HCT116 (cell line): ENCODE data around the gene SBF2. TPM values are rescaled to one million over a fixed set of nuclear protein-coding genes. Genes with fewer than 3 reads are reported as not detected.

Source experiments
- ATAC-seq: fragments of 200-7000 bp; cut with Tn5 transposase; 2 replicates; pipeline ENCODE4 v1.9.1; 2020; ENCODE audit warnings: mild to moderate bottlenecking, moderate library complexity
- BruUV-seq: library from RNA; stranded (reverse); fragments of 400-500 nt; replicated peaks from 2 replicates; lab custom pipeline; 2021; lab: Mats Ljungman, UMichigan
- CTCF ChIA-PET: fragments of 300-600 bp; sonication (Branson Sonifier 250); formaldehyde crosslinking; loops from one replicate; lab custom pipeline; 2021; ENCODE audit warnings: antibody characterized with exemption; lab: Charles Lee
- POLR2A ChIA-PET: fragments of 300-600, 350-600 bp; sonication (Branson Sonifier 250); formaldehyde crosslinking; loops from one replicate; lab custom pipeline; 2021; ENCODE audit warnings: antibody characterized with exemption; lab: Charles Lee
- RAD21 ChIA-PET, 2 experiments: fragments of 300-600 bp; sonication (Branson Sonifier 250); formaldehyde crosslinking; loops; one replicate each; lab custom pipeline; 2023; ENCODE audit warnings: low total read pairs in 2 of 2; ENCODE audit not compliant: uncharacterized antibody in 2 of 2, unreplicated experiment in 2 of 2, low non-redundant PET in 1 of 2; lab: Charles Lee
- DNase-seq: peaks from one replicate; pipeline ENCODE4 v3.0.0-alpha.2; 2010; ENCODE audit warnings: low read depth, low spot score
- H2AFZ ChIP-seq: fragments of 200-600 bp; shearing (Covaris generic), sonication (generic); 2 replicates; pipeline ENCODE4 v1.6.1; 2017; ENCODE audit warnings: low read depth, mixed run types, mixed read lengths, antibody characterized with exemption, low read length; ENCODE audit not compliant: poor library complexity, severe bottlenecking
- H3K27ac ChIP-seq: 2 replicates; pipeline ENCODE4 v1.5.1; 2012; ENCODE audit warnings: low read depth, low read length
- H3K27me3 ChIP-seq: fragments of 200-600 bp; sonication (generic); 2 replicates; pipeline ENCODE4 v1.6.1; 2016; ENCODE audit warnings: mixed run types, low read length, mixed read lengths; ENCODE audit not compliant: insufficient read depth
- H3K36me3 ChIP-seq, 2 experiments: fragments of 200-500 bp in 1 of 2; fragments of 200-600 bp in 1 of 2; sonication (Bioruptor generic) in 1 of 2; sonication (generic) in 1 of 2; 2 replicates each; pipeline versions ENCODE4 v1.5.1 to v1.6.1; 2014 to 2016; ENCODE audit warnings: low read length in 2 of 2, inconsistent platforms in 1 of 2, mixed read lengths in 1 of 2, mixed run types in 1 of 2; ENCODE audit not compliant: insufficient read depth in 2 of 2, control insufficient read depth in 1 of 2
- H3K4me1 ChIP-seq, 2 experiments: fragments of 200-600 bp in 1 of 2; sonication (generic) in 1 of 2; 2 replicates each; pipeline versions ENCODE4 v1.5.1 to v1.6.1; 2012 to 2017; ENCODE audit warnings: low read length in 2 of 2, inconsistent platforms in 1 of 2, mild to moderate bottlenecking in 1 of 2, mixed read lengths in 1 of 2, mixed run types in 1 of 2, moderate library complexity in 1 of 2; ENCODE audit not compliant: insufficient read depth in 2 of 2, control insufficient read depth in 1 of 2
- H3K4me2 ChIP-seq: fragments of 200-600 bp; sonication (generic); 2 replicates; pipeline ENCODE4 v1.6.1; 2017; ENCODE audit warnings: mixed run types, low read length, mixed read lengths
- H3K4me3 ChIP-seq, 2 experiments: fragments of 200-600 bp in 1 of 2; sonication (generic) in 1 of 2; replicated peaks in 1 of 2; 2 replicates each; pipeline ENCODE4 v1.5.1; 2011 to 2016; ENCODE audit warnings: low read length in 2 of 2, control low read depth in 1 of 2, low read depth in 1 of 2, mild to moderate bottlenecking in 1 of 2, mixed read lengths in 1 of 2, mixed run types in 1 of 2
- H3K79me2 ChIP-seq: fragments of 200-600 bp; sonication (generic); 2 replicates; pipeline ENCODE4 v1.6.1; 2017; ENCODE audit warnings: mild to moderate bottlenecking, mixed run types, low read length, moderate library complexity, mixed read lengths; ENCODE audit not compliant: insufficient read depth
- H3K9ac ChIP-seq: fragments of 200-600 bp; sonication (generic); 2 replicates; pipeline ENCODE4 v1.6.1; 2016; ENCODE audit warnings: low read length, mixed read lengths
- H3K9me2 ChIP-seq: fragments of 200-600 bp; sonication (generic), shearing (Covaris generic); 2 replicates; pipeline ENCODE4 v1.6.1; 2017; ENCODE audit warnings: mixed run types, mild to moderate bottlenecking, moderate library complexity; ENCODE audit not compliant: insufficient read depth
- H3K9me3 ChIP-seq, 2 experiments: fragments of 200-500 bp in 1 of 2; fragments of 200-600 bp in 1 of 2; sonication (Bioruptor generic) in 1 of 2; sonication (generic) in 1 of 2; 2 replicates each; pipeline ENCODE4 v1.6.1; 2014 to 2017; ENCODE audit warnings: low read length in 2 of 2, mixed read lengths in 2 of 2, inconsistent platforms in 1 of 2, low read depth in 1 of 2, mild to moderate bottlenecking in 1 of 2, mixed run types in 1 of 2, moderate library complexity in 1 of 2; ENCODE audit not compliant: control insufficient read depth in 1 of 2, insufficient read depth in 1 of 2
- H4K20me1 ChIP-seq: fragments of 200-600 bp; sonication (generic), shearing (Covaris generic); 2 replicates; pipeline ENCODE4 v1.6.1; 2017; ENCODE audit warnings: mixed run types, mild to moderate bottlenecking, moderate library complexity; ENCODE audit not compliant: insufficient read depth
- CBX3 ChIP-seq: IDR thresholded peaks from 2 replicates; pipeline ENCODE4 v1.6.1; 2012; ENCODE audit warnings: low read depth
- EGR1 ChIP-seq: IDR thresholded peaks from 2 replicates; pipeline ENCODE4 v1.6.1; 2012; ENCODE audit warnings: low read depth
- JUND ChIP-seq: IDR thresholded peaks from 2 replicates; pipeline ENCODE4 v1.6.1; 2012
- POLR2AphosphoS5 ChIP-seq: IDR thresholded peaks from 2 replicates; pipeline ENCODE4 v1.6.1; 2011; ENCODE audit warnings: mild to moderate bottlenecking, low read depth, low read length, moderate library complexity
- REST ChIP-seq: IDR thresholded peaks from 2 replicates; pipeline ENCODE4 v1.6.1; 2012; ENCODE audit warnings: low read depth
- SP1 ChIP-seq: IDR thresholded peaks from 2 replicates; pipeline ENCODE4 v1.6.1; 2012; ENCODE audit warnings: low read depth
- intact Hi-C: fragments of 100-400 bp; cut with micrococcal nuclease; formaldehyde crosslinking; loops from 2 replicates; pipeline ENCODE4 v1.10.0; 2022
- total RNA-seq: library from RNA; stranded (reverse); gene quantifications from one replicate; pipeline ENCODE4 v1.2.1, GENCODE V29; 2021; ENCODE audit not compliant: unreplicated experiment

Gene SBF2
- total RNA-seq, 1 experiment from 2014 or later: 35.0 TPM

- TF ChIP-seq REST: no peak
- TF ChIP-seq EGR1: no peak
These were observed 407.4 kb downstream of the SBF2 start (continued) for GRCh38 chr11:9886595-9886994.

- intact Hi-C loops: no loop called here
- TF ChIP-seq POLR2AphosphoS5 (no peak), JUND (no peak)
- no TSS peak for BruUV-seq
- Histone ChIP-seq H3K9me3 (no peaks in the 10 kb centered on the region), H3K79me2 (no peaks in the 10 kb centered on the region), H3K27me3 (no peaks in the 10 kb centered on the region), H3K4me1 (no peaks in the 10 kb centered on the region), H3K9ac (no peak overlapping the region), H3K4me3 (no peak overlapping the region), H2AFZ (no peak overlapping the region), H3K9me2 (no peaks in the 10 kb centered on the region; the same call in 1 of the 2 replicates), H3K27ac (no peak overlapping the region), H3K36me3 (no peaks in the 10 kb centered on the region), H4K20me1 (no peaks in the 10 kb centered on the region), H3K4me2 (no peak overlapping the region)
- POLR2A ChIA-PET: no interaction called here
- ATAC-seq: no peak
- CTCF ChIA-PET: no interaction called here
- RAD21 ChIA-PET: no interaction called here
- DNase-seq: no peak
These were observed 409.4 kb downstream of the SBF2 start for GRCh38 chr11:9884601-9885000.

GRCh38 chr11:9880657-9881056 lies 413.4 kb downstream of the SBF2 start:
- POLR2A ChIA-PET: no interaction called here
- no peak overlapping the region for H3K27ac ChIP-seq
- no peak overlapping the region for H3K4me2 ChIP-seq
- no TSS peak for BruUV-seq
- no peaks in the 10 kb centered on the region for H3K27me3 ChIP-seq
- H2AFZ ChIP-seq: no peak overlapping the region
- H3K79me2 ChIP-seq: no peaks in the 10 kb centered on the region
- H3K4me3 ChIP-seq: no peak overlapping the region
- H3K9me2 ChIP-seq: no peaks in the 10 kb centered on the region; the same call in 1 of the 2 replicates
- no peaks in the 10 kb centered on the region for H3K36me3 ChIP-seq
- TF ChIP-seq CBX3 (no peak), SP1 (no peak)
- H4K20me1 ChIP-seq: no peaks in the 10 kb centered on the region
- H3K4me1 ChIP-seq: no peaks in the 10 kb centered on the region
- no peaks in the 10 kb centered on the region for H3K9me3 ChIP-seq
- RAD21 ChIA-PET: no interaction called here
- DNase-seq: no peak
- CTCF ChIA-PET: interaction anchor here (0.8 kb wide), 1 partner anchor 18 kb away, joined by 3 read pairs; no protein-coding TSS in a partner anchor
- no peak overlapping the region for H3K9ac ChIP-seq
- ATAC-seq: no peak
- intact Hi-C loops: no loop called here
